ENCODE results near the gene COBL.

COBL gene

GRCh38 chr7:50983850-50984249 lies 332.8 kb downstream of the COBL start:
- DNase-seq: no peak

DNA sequence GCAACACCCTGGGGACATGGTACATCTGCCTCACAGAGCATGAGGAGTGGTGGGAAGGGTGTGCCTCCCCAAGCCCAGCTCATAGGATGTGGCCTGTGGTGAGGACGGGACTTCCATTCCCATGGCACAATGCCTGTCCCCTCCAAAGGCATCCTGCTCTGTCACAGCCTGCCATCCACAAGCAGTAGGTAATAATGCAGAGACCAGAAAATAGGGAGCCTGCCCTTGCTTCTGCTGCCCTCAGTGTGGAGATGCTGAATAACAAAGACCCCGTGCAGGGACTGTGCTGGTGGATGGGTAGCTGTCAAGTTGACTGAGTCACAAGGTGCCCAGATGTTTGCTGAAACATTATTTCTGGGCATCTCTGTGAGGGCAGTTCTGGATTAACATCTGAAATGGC lies 334.0 kb downstream of the COBL start:
- DNase-seq: no peak

DNA sequence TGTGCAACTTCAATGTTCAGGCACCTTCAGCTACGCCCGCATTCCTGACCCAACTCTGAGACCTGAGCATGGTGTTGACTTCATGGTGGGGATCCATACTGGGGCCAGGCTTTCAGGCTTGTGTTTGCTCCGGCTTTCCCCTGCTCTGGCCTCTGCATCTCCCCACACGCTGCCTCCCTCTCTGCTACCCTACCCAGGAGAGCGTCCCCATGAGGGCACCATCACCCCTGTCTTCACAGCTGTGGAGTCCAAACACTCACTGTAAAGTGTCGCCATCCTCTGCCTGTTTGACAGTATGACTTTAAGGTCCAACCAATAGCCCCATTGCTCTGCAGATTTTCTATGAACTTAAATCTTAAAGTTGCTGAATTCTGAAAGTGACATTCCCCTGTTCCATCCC lies 334.9 kb downstream of the COBL start:
- DNase-seq: no peak

- no peak for DNase-seq
Observed at GRCh38 chr7:50980411-50980810, 336.2 kb downstream of the COBL start.

DNA sequence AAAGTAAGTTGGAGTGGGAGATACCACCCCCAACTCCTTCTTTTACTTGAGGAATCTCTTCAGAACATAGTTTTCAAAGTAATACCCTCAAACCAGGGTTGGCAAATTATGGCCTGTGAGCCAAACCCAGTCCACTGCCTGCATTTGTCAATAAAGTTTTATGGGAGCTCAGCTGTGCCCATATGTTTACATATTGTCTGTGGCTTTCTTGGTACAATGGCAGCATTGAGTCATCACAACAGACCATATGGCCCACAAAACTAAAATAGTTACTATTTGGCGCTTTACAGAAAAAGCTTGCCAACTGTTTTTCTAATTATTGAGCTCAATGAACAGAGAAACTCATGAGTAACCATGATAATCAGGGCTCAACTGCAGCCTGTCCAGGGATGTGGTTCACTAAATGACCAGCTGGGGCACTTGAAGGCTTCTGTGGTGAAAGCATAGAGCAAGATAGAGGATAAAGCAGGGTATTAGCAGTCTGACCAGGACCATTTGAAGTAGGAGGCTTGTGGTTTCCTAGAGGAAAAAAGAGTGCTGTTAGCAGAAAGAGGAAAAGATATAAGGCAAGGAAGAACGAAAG lies 337.9 kb downstream of the COBL start:
- DNase-seq: no peak

- no peak for DNase-seq
Observed at GRCh38 chr7:50977421-50977820, 339.2 kb downstream of the COBL start.

GRCh38 chr7:50976064-50976463 lies 340.5 kb downstream of the COBL start:
- DNase-seq: no peak

GRCh38 chr7:50974240-50974639 lies 342.4 kb downstream of the COBL start:
- no peak for DNase-seq

- DNase-seq: no peak
Observed at GRCh38 chr7:50973814-50974213, 342.8 kb downstream of the COBL start.

DNA sequence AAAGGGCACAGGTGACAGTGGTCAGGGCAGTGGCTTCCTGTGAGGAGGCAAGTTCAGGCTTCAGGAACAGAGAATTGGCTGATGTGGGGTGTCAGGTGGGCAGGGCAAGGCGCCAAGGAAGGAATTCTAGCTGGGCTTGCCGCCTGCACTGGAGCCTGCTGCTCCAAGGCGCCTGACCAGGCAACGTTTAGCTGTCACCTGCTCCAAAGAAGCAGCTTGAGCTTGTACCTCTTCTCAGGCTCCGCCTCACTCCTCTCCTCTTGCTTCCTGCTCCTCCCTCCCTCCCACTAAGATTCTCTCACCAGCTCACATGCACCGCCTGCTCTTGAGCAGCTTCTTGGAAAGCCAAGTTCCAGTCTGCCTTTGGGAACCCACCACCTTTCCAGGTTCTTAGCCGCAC lies 346.5 kb downstream of the COBL start:
- DNase-seq: no peak
